Dermis microvascular lymphatic vessel endothelial cell (primary cell): ENCODE results near the gene GPSM1. TPM values are rescaled to one million over a fixed set of nuclear protein-coding genes. Genes with fewer than 3 reads are reported as not detected.

Experiments used
- DNase-seq, 2 donors: peaks; one replicate each; pipeline versions ENCODE4 v3.0.0 to v3.0.0-alpha.2; 2010; ENCODE audit warnings: low read depth in 2 of 2
- total RNA-seq: library from RNA; depleted of rRNA; stranded (reverse); fragments of >200 nt; gene quantifications from 2 replicates; pipeline ENCODE4 v1.2.1, GENCODE V29; 2014

The GPSM1 gene
- total RNA-seq, 1 donor from 2014 or later, result 16.2 TPM

DNA sequence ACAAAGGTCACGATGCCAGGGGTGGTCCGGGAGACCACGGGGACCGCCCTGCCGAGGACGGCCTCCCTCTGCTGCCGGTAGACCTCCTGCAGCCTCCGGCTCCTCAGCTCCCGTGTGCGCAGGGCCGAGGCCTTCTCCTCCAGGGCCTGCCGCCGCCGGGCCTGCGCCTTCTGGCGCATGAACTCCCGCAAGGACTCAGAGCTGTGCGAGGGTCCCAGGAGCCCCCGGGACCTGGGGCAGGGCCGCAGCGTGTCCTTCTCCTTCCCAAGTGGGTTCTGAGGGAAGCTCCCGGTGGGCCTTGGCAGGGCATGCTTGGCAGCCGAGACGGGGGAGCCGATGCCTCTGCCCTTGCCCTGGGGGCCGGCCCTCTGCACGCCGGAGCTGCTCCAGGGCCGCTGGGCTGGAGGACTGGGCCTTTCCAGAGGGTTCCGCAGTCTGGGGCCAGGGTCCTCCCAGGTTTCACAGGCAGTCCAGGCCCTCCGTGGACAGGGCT, 36.8 kb upstream of the GPSM1 start:
- no peak for DNase-seq

DNA sequence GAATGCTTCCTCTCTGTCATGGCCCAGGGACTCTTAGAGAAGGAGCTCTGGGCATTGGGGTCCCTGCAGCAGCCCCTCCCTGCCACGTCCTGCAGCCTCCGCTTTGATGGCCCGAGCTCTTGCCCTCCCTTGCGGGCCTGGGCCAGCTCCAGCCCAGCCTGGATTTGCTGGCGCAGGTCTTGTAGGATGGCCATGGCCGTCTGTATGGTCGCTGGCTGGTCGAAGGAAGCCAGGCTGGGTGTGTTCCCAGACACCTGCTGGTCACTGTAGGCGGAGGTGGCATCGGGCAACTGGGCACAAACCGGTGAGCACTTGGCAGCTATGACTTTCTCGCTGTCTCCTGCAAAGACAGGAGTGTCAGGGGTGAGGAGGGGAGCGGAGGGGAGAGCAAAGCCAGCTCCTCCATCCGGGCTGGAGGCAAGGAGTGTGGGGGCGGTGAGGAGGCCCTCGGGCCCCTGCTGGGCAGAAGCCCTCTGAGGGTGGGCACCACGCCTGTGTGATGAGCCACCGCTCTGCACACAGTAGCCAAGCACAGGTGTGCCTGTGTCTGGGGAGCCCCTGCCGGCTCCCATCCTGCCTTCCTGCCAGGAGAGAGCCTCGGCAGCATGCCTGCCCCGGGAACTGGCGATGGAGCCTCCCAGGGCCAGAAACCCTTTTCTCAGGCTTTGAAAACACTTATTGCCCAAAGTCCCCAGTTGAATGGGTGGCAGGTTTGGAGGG, 35.9 kb upstream of the GPSM1 start:
- no peak for DNase-seq

DNA sequence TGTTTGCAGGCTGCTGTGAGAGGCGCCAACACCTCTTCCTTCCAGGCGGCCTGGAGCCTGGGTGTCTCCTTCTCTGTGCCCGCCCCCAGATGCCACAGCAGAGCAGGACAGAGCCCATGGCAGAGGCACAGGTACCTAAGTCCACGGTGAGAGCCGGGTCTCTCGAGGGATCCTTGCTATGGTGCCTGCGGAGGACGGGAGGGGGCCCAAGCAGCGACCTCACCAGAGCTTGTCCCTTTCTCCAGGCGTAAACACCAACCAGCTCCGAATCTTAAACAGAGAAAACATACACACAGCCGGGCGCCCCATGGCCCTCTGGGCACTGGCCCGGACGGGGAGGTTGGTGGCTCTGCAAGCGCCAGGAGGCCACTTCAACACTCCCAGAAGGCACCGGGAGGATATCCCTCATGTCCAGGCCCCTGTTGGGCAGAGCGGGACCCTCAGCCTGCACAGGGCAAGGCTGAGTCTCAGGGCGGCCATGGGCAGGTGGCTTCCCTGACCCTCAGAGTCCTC, 35.3 kb upstream of the GPSM1 start:
- no peak for DNase-seq

DNA sequence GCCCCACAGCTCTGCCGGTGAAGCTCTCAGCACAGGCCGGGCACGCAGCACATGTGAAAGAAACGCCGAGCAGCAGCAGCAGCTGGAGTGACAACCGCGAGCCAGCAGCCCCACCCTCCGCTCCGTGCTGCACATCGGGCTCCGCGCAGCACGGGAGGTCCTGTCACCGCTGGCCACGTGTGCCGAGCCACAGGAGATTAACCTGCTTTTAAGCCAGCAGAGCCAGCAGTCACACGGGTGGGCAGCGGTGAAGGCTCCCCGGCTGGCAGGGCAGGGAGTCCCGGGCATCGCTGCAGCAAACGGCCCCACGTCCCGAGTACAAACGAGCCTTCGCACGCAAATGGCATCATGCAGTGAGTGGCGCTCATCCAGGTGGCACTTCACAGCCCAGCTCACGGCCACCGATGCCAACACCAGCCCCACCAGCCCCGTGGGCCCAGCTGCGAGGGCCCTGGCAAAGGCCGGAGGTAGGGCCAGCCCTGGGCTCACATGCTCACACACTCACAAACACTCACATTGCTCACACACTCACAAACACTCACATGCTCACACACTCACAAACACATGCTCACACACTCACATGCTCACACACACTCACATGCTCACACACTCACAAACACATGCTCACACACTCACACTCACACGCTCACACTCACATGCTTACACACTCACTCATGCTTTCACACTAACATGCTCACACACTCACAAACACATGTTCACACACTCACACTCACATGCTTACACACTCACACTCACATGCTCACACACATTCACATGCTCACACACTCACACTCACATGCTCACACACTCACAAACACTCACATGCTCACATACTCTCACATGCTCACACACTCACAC, 34.5 kb upstream of the GPSM1 start:
- DNase-seq, result no peak

DNA sequence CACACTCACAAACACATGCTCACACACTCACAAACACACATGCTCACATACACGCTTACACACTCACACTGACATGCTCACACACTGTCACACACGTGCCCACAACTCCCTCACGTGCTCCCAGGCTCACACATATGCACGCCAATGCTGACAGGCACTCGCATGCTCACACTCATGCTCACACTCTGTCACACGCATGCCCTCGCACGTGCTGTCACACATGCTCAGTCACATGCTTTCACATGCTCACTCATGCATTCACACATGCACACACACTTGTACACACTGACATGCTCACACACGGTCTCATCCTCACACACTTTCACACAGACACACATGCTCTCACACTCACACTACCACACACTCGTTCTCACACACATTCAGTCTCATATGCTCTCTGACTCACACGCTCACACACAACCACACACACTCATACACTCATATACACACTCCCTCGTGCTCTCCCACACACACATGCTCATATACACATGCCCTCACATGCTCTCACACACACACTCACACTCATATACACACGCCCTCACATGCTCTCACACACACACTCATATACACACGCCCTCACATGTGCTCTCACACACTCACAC, 33.8 kb upstream of the GPSM1 start:
- DNase-seq, result no peak

DNA sequence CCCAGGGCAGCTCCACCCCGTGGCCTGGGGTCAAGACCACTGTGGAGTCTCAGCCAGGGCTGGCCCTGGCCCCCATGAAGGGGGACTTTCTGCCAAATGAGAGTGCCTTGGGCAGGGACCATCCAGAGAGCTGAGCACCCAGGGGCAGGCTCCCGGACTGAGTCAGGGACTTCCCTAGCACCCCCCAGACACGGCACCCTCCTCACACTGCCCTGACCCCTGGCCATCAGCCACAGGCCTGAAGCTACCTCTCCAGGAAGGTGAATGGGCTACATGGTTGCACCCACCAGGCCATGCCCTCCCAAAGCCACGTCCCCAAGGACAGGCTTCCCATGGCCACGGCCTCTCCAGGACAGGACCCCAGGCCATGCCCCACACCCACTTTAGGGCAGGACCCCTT, 32.9 kb upstream of the GPSM1 start:
- no peak for DNase-seq

DNA sequence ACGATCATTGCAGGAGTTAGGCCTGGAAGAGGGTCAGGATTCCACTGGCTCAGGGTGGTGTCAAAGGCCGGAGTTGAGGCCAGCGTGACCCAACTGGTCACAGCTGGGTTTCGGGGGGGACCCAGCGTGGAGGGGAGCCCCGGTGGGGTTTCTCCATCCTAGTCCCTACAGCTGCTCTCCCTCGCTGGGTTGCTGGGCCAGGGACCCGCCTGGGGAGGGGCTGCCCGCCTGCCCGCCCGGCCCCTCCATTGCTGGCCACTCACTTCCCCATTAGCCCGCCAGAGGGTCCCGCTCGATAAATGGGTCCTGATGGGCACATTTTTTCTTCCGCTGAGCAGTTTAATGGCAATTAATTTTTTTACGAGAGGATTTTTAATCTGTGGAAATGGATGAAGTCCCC, 32.3 kb upstream of the GPSM1 start:
- no peak for DNase-seq

DNA sequence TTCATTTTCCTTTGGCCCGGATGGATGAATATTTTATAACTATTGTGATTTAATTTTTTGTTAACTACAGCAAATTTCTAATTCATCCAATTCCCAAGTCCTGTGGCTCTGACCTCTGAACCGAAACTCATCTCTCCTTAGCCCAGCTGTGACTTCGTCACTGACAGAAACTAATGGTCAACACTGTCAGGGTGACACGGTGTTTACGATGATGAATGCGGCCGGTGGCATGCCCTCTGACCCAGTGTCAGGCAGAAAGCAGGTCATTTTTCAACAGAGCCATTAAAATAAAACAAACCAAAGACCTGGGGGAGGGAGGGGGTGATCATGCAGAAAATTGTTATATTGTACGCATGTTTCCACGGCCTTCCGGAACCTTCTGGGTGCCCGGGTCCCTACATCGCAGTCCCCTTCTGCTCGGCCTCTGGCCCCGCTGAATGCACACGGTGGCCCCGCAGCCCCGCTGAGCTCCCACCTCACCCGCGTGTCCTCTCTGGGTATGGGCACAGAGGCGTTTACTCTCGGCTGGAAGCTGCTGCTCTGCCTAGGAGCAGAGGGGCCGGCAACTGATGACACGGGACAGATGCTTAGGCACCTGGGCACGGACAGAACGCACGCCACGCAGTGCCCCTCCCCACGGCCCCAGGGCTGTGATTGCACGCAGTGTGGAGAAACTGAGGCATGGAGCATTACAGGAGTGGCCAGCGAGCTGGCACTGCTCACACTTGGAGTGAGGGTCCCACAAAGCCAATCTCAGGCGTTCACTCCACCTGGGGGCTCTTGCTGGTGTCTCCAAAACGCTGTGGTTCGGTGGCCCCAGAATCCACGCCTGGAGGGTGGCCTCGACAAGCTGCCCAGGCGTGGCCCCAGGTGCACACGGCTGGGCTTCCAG, 31.6 kb upstream of the GPSM1 start:
- no peak for DNase-seq

DNA sequence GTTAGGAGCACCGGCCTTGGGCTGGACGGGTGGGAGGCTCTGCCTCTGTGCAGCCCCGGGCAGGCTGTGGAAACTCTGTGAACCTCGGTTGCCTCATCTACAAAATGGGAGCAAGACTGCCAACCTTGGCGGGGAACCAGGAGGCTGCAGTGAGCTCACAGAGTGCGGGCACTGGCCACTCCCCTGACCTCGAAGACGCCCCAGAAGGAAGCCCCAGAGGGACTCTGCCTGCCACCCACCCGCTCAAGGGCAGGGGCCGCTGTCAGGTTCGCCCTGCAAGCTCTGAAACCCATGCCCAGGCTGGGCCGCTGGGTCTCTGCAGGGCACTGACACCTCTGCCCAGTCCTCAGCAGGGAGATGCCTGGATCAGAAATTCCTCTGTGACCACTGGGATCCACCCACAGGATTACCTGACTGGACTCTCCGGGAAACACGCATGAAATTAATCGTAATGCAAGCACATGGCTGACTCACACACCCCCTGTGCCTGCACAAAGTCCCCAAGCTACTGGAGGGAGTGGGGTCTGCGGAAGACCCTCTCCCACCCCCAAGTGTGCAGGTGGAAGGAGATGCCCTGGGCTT, 30.8 kb upstream of the GPSM1 start:
- no peak for DNase-seq

DNA sequence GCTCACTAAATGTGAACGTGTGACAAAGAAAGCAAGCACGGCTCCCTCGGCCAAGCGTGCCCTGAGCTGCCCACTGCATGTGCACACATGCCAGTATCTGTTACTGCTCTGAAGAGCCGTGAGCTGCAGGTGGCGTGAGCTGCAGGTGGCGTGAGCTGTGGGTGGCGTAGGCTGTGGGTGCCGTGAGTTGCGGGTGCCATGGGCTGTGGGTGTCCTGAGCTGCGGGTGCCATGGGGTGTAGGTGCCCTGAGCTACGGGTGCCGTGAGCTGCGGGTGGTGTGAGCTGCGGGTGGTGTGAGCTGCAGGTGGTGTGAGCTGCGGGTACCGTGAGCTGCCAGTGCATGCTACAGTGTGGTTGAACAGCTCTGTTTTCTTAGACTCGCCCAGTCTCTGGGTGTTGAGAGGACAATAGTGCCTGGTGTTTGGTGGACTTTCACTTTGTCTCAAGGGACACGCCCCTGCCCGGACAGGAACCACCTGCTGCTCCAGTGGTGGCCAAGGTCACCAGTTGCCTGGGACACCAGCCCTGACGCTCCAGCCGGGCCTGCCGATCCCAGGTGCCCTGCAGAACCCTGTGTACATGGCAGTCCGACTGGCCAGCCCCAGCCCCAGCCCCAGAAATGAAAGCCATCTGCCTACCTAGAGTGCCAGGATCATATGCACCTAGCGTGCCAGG, 30.2 kb upstream of the GPSM1 start:
- peak; percentile 69 to 81 for DNase-seq

DNA sequence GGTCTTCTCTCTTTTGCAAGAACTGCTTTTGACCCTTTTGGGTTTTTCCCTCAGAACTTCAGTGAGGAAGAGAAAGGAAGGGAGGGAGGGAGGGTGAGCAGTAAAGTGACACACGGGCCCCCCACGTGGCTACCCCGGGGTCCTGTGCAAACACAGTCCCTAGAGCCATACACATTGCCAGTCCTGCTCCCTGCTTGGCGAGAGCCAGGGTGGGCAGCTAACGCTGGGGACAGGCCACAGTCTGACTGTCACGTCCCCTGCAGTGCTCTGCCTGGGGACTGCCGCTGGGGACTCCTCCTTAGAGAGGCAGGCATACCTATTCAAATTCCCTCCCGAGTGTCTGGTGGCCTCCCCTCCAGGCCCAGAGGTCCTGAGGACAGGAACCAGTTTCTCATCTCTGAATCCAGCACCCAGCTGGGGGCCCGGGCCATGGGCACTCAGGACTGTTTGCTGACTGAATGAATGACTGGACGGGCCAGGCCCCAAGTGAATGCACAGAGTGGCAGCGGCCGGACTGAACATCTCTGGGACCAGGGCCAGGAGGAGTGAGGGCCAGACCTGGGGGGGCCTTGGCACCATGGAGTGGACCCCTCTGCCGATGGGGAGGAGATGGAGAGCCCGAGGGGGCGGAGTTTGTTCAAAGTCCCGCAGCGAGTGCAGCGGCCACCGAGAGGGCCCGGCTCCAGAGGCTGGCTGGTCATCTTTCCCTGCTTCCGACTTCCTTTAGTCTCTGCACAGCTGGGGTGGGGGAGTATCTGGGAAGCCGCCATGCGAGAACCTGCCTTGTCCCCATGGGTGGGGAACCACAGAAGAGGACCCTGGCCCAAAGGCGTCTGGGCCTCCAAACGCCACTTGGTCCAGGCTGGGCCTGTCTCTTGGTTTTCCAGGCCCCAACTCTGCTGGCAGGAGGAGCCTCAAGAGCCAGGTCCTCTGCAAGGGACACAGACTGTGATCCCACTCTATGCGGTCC, 29.3 kb upstream of the GPSM1 start:
- no peak for DNase-seq

DNA sequence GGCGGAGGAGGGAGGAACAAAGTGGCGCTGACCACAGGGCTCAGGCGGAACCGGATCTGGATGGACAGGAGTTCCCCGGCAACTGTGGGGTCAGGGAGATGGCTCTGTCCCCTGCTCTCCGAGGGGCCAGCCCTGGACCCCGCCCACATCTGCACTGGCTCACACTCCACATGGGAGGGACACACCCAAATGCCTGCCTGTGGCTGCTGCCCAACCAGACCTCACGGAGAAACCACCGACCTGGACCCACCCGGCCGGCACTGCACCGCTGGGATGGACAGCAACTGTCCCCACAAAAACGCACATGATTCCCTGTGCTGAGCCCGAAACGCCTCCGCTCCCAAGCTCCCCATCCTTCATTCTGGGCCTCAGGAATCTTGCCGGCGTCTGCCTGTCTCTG, 28.2 kb upstream of the GPSM1 start:
- no peak for DNase-seq

DNA sequence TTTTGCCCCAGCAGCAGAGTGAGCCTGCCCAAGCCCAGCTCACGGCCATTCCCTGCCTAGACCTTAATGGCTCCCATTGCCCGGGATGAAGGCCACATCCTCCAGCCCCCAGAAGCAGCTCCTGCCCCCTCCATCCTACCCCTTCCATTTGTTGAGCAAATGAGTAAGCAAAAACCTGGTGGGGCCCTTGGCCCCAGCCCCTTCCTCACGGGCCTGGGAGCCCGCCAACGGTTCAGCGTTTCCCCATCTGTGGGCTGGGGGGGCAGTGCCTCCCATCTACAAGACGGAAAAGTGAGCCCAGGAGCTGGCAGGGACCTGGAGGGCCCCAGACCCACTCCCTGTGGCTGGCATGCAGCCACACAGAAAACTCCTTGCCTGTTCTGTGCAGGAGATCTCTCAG, 27.8 kb upstream of the GPSM1 start:
- DNase-seq, result no peak

DNA sequence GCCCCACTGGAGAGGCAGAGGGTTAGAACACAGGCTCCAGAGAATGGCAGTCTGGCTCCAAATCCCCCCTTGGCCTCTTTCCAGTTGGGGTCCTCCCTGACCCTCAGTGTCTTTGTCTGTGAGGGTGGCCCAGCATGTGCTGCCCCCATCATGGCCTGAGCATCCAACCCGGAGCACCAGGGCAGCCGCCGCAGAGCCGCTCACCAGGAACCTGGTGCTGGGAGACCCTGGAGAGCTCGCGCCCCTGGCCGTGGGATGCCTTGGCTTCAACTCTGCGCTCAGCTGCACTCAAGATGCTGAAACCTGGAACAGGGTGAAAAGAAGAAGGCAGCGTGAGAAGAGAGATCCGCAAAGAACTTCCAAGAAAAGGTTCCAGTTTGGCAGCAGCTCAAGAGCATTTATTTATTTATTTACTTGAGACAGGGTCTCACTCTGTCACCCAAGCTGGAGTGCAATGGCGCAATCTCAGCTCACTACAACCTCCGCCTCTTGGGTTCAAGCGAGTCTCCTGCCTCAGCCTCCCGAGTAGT, 27.3 kb upstream of the GPSM1 start:
- DNase-seq, result no peak

DNA sequence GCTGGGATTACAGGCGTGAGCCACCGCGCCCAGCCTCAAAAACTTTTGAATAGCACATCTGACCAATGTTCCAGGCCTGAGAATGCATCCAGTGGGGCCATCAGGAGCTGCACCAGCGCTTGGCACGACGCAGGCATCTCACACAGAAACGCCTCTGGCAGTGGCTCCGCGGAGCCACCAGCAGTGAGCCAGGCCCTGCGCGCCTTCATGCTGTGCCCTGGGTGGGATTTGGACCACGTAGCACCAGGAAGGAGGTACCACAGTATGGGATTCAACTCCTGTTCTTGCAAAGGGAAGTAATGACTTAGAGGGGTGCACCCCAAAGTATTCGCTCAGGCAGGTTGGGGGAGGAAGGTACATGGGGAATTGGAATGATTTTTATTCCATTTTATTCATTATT, 26.5 kb upstream of the GPSM1 start:
- DNase-seq, result no peak

DNA sequence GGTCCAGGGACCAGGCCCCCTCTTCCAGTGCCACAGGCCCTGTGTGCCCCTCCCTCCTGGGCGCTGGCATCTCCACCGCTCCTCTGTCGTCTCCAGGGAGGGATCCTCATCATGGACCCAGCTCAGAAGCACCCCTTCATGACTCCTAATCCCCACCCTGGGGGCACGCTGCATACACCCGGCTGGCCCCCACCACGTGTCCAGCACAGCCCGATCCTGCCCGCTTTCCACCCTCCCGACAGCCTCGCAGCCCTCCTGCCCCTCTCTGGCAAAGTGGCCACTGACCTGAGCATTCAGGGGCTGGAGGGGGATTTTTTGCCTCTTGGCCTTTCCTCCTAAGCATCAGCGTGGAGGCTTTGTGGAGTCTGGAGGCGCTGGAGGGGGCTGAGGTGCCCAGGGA, 24.8 kb upstream of the GPSM1 start:
- DNase-seq, result no peak

DNA sequence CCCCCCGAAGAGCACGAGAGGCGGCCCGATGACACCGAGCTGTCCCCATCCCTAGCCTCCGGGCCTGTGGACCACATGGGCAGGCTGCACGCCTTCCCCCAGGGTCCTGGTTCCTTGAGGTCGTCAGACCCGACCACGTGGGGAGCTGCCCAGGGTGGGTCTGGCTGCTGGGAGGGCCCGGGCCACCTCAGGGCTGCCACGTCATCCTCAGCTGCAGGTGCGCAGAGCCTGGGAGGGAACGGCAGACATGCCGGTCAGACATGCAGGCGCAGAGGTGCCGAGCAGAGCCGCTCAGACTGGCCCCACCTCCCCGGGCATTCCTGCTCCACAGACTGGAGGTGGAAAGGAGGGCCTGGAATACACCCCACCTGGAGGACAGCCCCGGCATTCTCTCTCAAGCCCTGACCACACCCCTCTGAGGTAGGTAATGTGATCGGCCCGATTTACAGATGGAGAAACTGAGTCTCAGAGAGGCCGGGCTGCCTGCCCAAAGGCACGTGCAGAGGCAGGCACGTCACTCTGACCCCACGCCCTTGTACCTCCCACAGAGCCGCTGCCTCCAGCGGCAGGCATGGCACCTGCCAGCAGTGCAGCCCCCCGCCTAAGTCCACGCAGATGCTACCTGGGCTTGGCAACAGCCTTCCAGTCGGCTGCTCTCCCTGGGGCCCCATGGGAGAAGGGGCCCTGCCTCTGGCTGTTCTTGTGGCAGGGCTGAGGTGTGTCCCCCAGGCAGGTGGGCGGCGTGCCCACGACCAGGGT, 24.1 kb upstream of the GPSM1 start:
- no peak for DNase-seq

DNA sequence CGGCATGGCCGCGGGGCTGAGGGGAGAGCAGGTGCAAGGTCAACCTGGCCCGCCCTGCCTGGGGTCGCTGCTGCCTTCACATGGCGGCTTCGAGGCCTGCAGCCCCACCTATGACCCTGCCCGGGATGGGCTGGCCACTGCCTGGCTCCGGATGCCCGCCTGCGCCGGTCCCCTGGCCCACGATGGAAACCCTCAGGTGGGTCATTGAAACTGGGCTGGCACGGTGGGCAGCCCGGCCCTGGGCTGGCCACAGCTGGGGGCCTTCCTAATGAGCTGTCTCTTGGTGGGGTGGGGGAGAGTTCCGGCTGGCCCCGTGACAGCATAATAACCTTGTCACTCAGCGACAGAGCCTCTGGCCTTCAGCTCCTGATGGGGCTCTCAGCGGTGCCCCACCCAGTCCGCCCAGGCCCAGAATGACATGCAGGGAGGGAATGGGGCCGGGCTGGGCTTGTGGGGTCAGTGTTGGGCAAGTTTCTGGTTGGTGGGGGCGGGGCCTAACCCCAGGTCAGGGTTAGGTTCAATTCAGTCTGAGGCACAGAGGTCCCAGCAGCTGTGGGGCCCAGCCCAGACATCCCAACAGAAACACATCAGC, 23.4 kb upstream of the GPSM1 start, which contains the start of gene CCDC187:
CCDC187 (minus strand) TSS at position 270 of the 592 bp plus-strand sequence; CDS start at position 6, 264 bp downstream.
- no peak for DNase-seq
